Heart left ventricle (tissue), 13 donors: ENCODE measurements around the gene RYR3.

Experiments
- CTCF ChIP-seq, 12 donors: fragments of 200-600 bp; sonication (generic) in 4 of 12; IDR thresholded peaks; one replicate each; pipeline versions ENCODE4 v1.5.0 to v1.8.0; 2018 to 2022; ENCODE audit warnings: antibody characterized with exemption in 12 of 12, mild to moderate bottlenecking in 5 of 12
- POLR2A ChIP-seq, 2 donors: fragments of 450-650 bp; IDR thresholded peaks; one replicate each; pipeline ENCODE4 v1.6.1; 2017; ENCODE audit warnings: antibody characterized with exemption in 2 of 2, mild to moderate bottlenecking in 2 of 2, moderate library complexity in 2 of 2
- donor health status: ischemic (EF 13 %, LVEDD 7.1; RV severe dilation, severe dysfunction).
- donor health status: DM: no; HTN: yes; CAD: no.
- donor health status: DM: no; HTN: no; CAD: no.
- donor health status: ischemic (EF 25% LVEDD 6.9; RV normal size, moderate dysfunction).
- donor health status: ischemic (EF 25% LVEDD 5.7; RV mildly dilated, moderate dysfunction).
- donor health status: ischemic (EF 35%, LVEDD 5.7; RV mildly dilated, moderate dysfunction).
- donor health status: nonischemic (EF 11% LVEDD 7.7; RV severe dilation, severe dysfunction).
- donor health status: DM: yes; HTN: yes; CAD: no.
- donor health status: PGD.
- donor health status: ischemic (EF 29% LVEDD 5.4; RV normal size, mild dysfunction).
- donor health status: nonischemic (EF 23%, LVEDD 6.1; RV moderate dilation, normal function).

GRCh38 chr15:33671456-33671855, 360.7 kb downstream of the RYR3 start:
- no peak for TF ChIP-seq CTCF (IDR thresholded peaks at IDR 0.05)
- TF ChIP-seq POLR2A (IDR thresholded peaks at IDR 0.05): no peak
